Measurements from ENCODE around the gene SPN.
"Not testable (repeated sequence)": the region's sequence is repeated elsewhere in the genome, so short reads cannot be mapped to it uniquely, and the experiment has no call there.

Gene SPN

GRCh38 chr16:29649588-29650494 lies 13.2 kb upstream of the SPN start:
- no peak for DNase-seq

GRCh38 chr16:29650771-29651170 lies 12.3 kb upstream of the SPN start:
- no peak for DNase-seq

- no peak for DNase-seq
These were observed 11.2 kb upstream of the SPN start for GRCh38 chr16:29651774-29652349.

- no peak for DNase-seq
These were observed 9.6 kb upstream of the SPN start for GRCh38 chr16:29653471-29653870.

GRCh38 chr16:29653890-29654289 lies 9.2 kb upstream of the SPN start:
- DNase-seq, result not testable (repeated sequence)

GRCh38 chr16:29656688-29657523 lies 6.1 kb upstream of the SPN start:
- DNase-seq, result no peak

- DNase-seq, result no peak
These were observed 4.3 kb upstream of the SPN start for GRCh38 chr16:29658705-29659104.

GRCh38 chr16:29662000-29662728 lies 883 bp upstream of the SPN start:
- DNase-seq, result no peak

GRCh38 chr16:29662729-29663015 lies 375 bp upstream of the SPN start:
- DNase-seq, result no peak

GRCh38 chr16:29663807-29664090 lies 702 bp downstream of the SPN start:
- DNase-seq, result no peak

GRCh38 chr16:29664091-29664921 lies 1.3 kb downstream of the SPN start:
- DNase-seq, result peak; percentile 51

- peak; percentile 27 for DNase-seq
These were observed 2.4 kb downstream of the SPN start for GRCh38 chr16:29665294-29666077.

- not testable (repeated sequence) for DNase-seq
These were observed 4.2 kb downstream of the SPN start for GRCh38 chr16:29667322-29667610.

GRCh38 chr16:29667755-29668154 lies 4.7 kb downstream of the SPN start:
- no peak for DNase-seq

- DNase-seq, result no peak
These were observed 5.2 kb downstream of the SPN start for GRCh38 chr16:29668267-29668666.

GRCh38 chr16:29673501-29673900 lies 10.5 kb downstream of the SPN start:
- no peak for DNase-seq

GRCh38 chr16:29674188-29674587 lies 11.1 kb downstream of the SPN start:
- DNase-seq, result no peak

- no peak for DNase-seq
These were observed 13.0 kb downstream of the SPN start for GRCh38 chr16:29675811-29676643.

- no peak for DNase-seq
These were observed 14.1 kb downstream of the SPN start for GRCh38 chr16:29676989-29677785.

- no peak for DNase-seq
These were observed 15.7 kb downstream of the SPN start, which contains the start of gene QPRT for GRCh38 chr16:29678691-29679267. TSS of gene QPRT (plus strand) at chr16:29679180. CDS start at chr16:29679198, 18 bp downstream.
